Mesothelial cell of epicardium (in vitro differentiated cells): ENCODE results near the gene RACGAP1. TPM values are rescaled to one million over a fixed set of nuclear protein-coding genes. Genes with fewer than 3 reads are reported as not detected.

ENCODE experiments used
- DNase-seq, 2 experiments: peaks; one replicate each; pipeline ENCODE4 v3.0.0; 2021; ENCODE audit warnings: low spot score in 2 of 2; ENCODE audit not compliant: unreplicated experiment in 2 of 2
- H3K27ac Mint-ChIP-seq: 2 replicates; pipeline ENCODE4 v1.8.0; 2021; ENCODE audit warnings: mixed read lengths
- H3K27me3 Mint-ChIP-seq: 2 replicates; pipeline ENCODE4 v1.8.0; 2021; ENCODE audit warnings: low read depth, mixed read lengths
- H3K36me3 Mint-ChIP-seq: 2 replicates; pipeline ENCODE4 v1.8.0; 2021; ENCODE audit warnings: mixed read lengths
- H3K4me1 Mint-ChIP-seq: 2 replicates; pipeline ENCODE4 v1.8.0; 2021; ENCODE audit warnings: mixed read lengths
- H3K4me3 Mint-ChIP-seq: 2 replicates; pipeline ENCODE4 v1.8.0; 2021; ENCODE audit warnings: mild to moderate bottlenecking, moderate library complexity, mixed read lengths
- H3K9me3 Mint-ChIP-seq: 2 replicates; pipeline ENCODE4 v1.8.0; 2021; ENCODE audit warnings: mixed read lengths
- CTCF ChIP-seq: fragments of 200-600 bp; sonication (generic); IDR thresholded peaks from one replicate; pipeline ENCODE4 v1.5.0; 2021; ENCODE audit warnings: antibody characterized with exemption; ENCODE audit not compliant: unreplicated experiment
- total RNA-seq: library from RNA; stranded (reverse); gene quantifications from 3 replicates; pipeline ENCODE4 v1.2.1, GENCODE V29; 2021

Gene RACGAP1
- total RNA-seq, 1 donor from 2014 or later: 29.8 TPM

GRCh38 chr12:50016501-50017475, 8.5 kb downstream of the RACGAP1 start:
- no peaks in the 10 kb centered on the region for H3K9me3 Mint-ChIP-seq
- no peak for DNase-seq
- peak overlapping the region; percentile 72 for H3K27ac Mint-ChIP-seq
- peaks cover 4% of the 10 kb centered on the region for H3K36me3 Mint-ChIP-seq
- H3K4me3 Mint-ChIP-seq: no peak overlapping the region
- peaks cover 17% of the 10 kb centered on the region for H3K4me1 Mint-ChIP-seq
- TF ChIP-seq CTCF: no peak
- H3K27me3 Mint-ChIP-seq: no peaks in the 10 kb centered on the region

- Mint-ChIP-seq H3K27ac (no peak overlapping the region), H3K4me1 (peaks cover 17% of the 10 kb centered on the region), H3K9me3 (no peaks in the 10 kb centered on the region), H3K36me3 (peaks cover 4% of the 10 kb centered on the region), H3K27me3 (no peaks in the 10 kb centered on the region), H3K4me3 (no peak overlapping the region)
- no peak for TF ChIP-seq CTCF
- no peak for DNase-seq
These were observed 11.0 kb downstream of the RACGAP1 start for GRCh38 chr12:50014342-50014741.

- H3K4me3 Mint-ChIP-seq: no peak overlapping the region
- no peak overlapping the region for H3K27ac Mint-ChIP-seq
- no peak for DNase-seq
- peaks cover 14% of the 10 kb centered on the region for H3K4me1 Mint-ChIP-seq
- H3K27me3 Mint-ChIP-seq: no peaks in the 10 kb centered on the region
- no peaks in the 10 kb centered on the region for H3K9me3 Mint-ChIP-seq
- TF ChIP-seq CTCF: no peak
- H3K36me3 Mint-ChIP-seq: peaks cover 4% of the 10 kb centered on the region
These were observed 11.7 kb downstream of the RACGAP1 start for GRCh38 chr12:50013361-50014147.

- H3K27ac Mint-ChIP-seq: no peak overlapping the region
These were observed 18.4 kb downstream of the RACGAP1 start for GRCh38 chr12:50006754-50007442.

More at GRCh38 chr12:50006754-50007442, 18.4 kb downstream of the RACGAP1 start:
- no peak overlapping the region for H3K4me3 Mint-ChIP-seq
- H3K9me3 Mint-ChIP-seq: no peaks in the 10 kb centered on the region
- no peak for TF ChIP-seq CTCF
- peaks cover 2% of the 10 kb centered on the region for H3K36me3 Mint-ChIP-seq
- peaks cover 9% of the 10 kb centered on the region for H3K4me1 Mint-ChIP-seq
- no peak for DNase-seq
- no peaks in the 10 kb centered on the region for H3K27me3 Mint-ChIP-seq
